SK-N-SH (cell line): Measurements from ENCODE around the gene CHCHD2. TPM values are rescaled to one million over a fixed set of nuclear protein-coding genes. Genes with fewer than 3 reads are reported as not detected.

Experiments
- CTCF ChIA-PET: fragments of 300-600, 350-600 bp; formaldehyde crosslinking; extraction: SDS; loops from one replicate; lab custom pipeline; 2021; lab: Yijun Ruan, JAX
- POLR2A ChIA-PET: fragments of 350-600 bp; sonication (Branson Sonifier 250); formaldehyde crosslinking; extraction: SDS; loops from one replicate; lab custom pipeline; 2020; ENCODE audit warnings: antibody characterized with exemption, inconsistent platforms; lab: Yijun Ruan, JAX
- DNase-seq: peaks from one replicate; pipeline ENCODE4 v3.0.0; 2012
- H2AFZ ChIP-seq: fragments of 200-600 bp; sonication (generic); 2 replicates; pipeline ENCODE4 v1.8.1; 2016; ENCODE audit warnings: antibody characterized with exemption, mild to moderate bottlenecking, low read depth
- H3F3A ChIP-seq: fragments of 200-600 bp; sonication (generic); replicated peaks from 2 replicates; pipeline ENCODE3; 2016; ENCODE audit warnings: antibody characterized with exemption, mild to moderate bottlenecking; ENCODE audit not compliant: insufficient read depth
- H3K27ac ChIP-seq, 2 experiments: fragments of 200-500 bp in 1 of 2; fragments of 200-600 bp in 1 of 2; sonication (Bioruptor generic) in 1 of 2; sonication (generic), shearing (Covaris generic) in 1 of 2; 2 replicates each; pipeline versions ENCODE4 v1.5.1 to v1.6.1; 2014 to 2016; ENCODE audit warnings: low read depth in 2 of 2, inconsistent platforms in 1 of 2, low read length in 1 of 2, mild to moderate bottlenecking in 1 of 2, mixed read lengths in 1 of 2
- H3K27me3 ChIP-seq: fragments of 200-600 bp; sonication (generic), shearing (Covaris generic); 2 replicates; pipeline ENCODE4 v1.6.1; 2016; ENCODE audit warnings: mixed run types; ENCODE audit not compliant: insufficient read depth
- H3K36me3 ChIP-seq, 2 experiments: fragments of 200-500 bp in 1 of 2; fragments of 200-600 bp in 1 of 2; sonication (Bioruptor generic) in 1 of 2; sonication (generic) in 1 of 2; replicated peaks in 1 of 2; 2 replicates each; pipeline versions ENCODE3 to v1.5.1; 2014 to 2016; ENCODE audit warnings: low read length in 1 of 2, mild to moderate bottlenecking in 1 of 2; ENCODE audit not compliant: insufficient read depth in 2 of 2, control insufficient read depth in 1 of 2
- H3K4me1 ChIP-seq, 2 experiments: fragments of 200-500 bp in 1 of 2; fragments of 200-600 bp in 1 of 2; sonication (Bioruptor generic) in 1 of 2; sonication (generic), shearing (Covaris generic) in 1 of 2; 2 replicates each; pipeline versions ENCODE4 v1.5.1 to v1.6.1; 2014 to 2016; ENCODE audit warnings: low read depth in 1 of 2, low read length in 1 of 2, mixed run types in 1 of 2; ENCODE audit not compliant: insufficient read depth in 2 of 2, control insufficient read depth in 1 of 2
- H3K4me2 ChIP-seq: fragments of 200-600 bp; sonication (generic), shearing (Covaris generic); 2 replicates; pipeline ENCODE4 v1.6.1; 2017; ENCODE audit warnings: mixed run types
- H3K4me3 ChIP-seq, 2 experiments: fragments of 200-500 bp in 1 of 2; fragments of 200-600 bp in 1 of 2; sonication (Bioruptor generic) in 1 of 2; sonication (generic), shearing (Covaris generic) in 1 of 2; 2 replicates each; pipeline versions ENCODE4 v1.5.1 to v1.8.1; 2014 to 2016; ENCODE audit warnings: low read depth in 2 of 2, inconsistent platforms in 1 of 2, low read length in 1 of 2, mild to moderate bottlenecking in 1 of 2, mixed read lengths in 1 of 2, moderate library complexity in 1 of 2
- H3K79me2 ChIP-seq: fragments of 200-600 bp; sonication (generic); 2 replicates; pipeline ENCODE4 v1.8.1; 2017; ENCODE audit warnings: mild to moderate bottlenecking; ENCODE audit not compliant: insufficient read depth
- H3K9ac ChIP-seq: fragments of 200-600 bp; sonication (generic); 2 replicates; pipeline ENCODE4 v1.6.1; 2017; ENCODE audit warnings: mixed run types
- H3K9me2 ChIP-seq: fragments of 200-600 bp; sonication (generic); 2 replicates; pipeline ENCODE4 v1.6.1; 2017; ENCODE audit warnings: mixed run types
- H3K9me3 ChIP-seq: fragments of 200-600 bp; sonication (generic); 2 replicates; pipeline ENCODE4 v1.6.1; 2017; ENCODE audit warnings: mixed run types, mild to moderate bottlenecking, moderate library complexity
- H4K20me1 ChIP-seq: fragments of 200-600 bp; sonication (generic); 2 replicates; pipeline ENCODE4 v1.6.1; 2017; ENCODE audit warnings: mild to moderate bottlenecking, mixed run types; ENCODE audit not compliant: insufficient read depth
- CHD2 ChIP-seq: fragments of 150-350 bp; IDR thresholded peaks from 2 replicates; pipeline ENCODE4 v1.6.1; 2018; ENCODE audit warnings: low read length; ENCODE audit not compliant: partially characterized antibody
- FOSL2 ChIP-seq: IDR thresholded peaks from 2 replicates; pipeline ENCODE4 v1.4.0; 2012; ENCODE audit warnings: low read depth, mild to moderate bottlenecking, moderate library complexity, borderline replicate concordance
- FOXM1 ChIP-seq: IDR thresholded peaks from 2 replicates; pipeline ENCODE4 v1.4.0; 2012; ENCODE audit warnings: low read depth, mild to moderate bottlenecking
- GABPA ChIP-seq: IDR thresholded peaks from 2 replicates; pipeline ENCODE4 v1.4.0; 2012; ENCODE audit warnings: low read depth, mild to moderate bottlenecking
- GATA2 ChIP-seq: sonication (generic); formaldehyde crosslinking; IDR thresholded peaks from 2 replicates; pipeline ENCODE4 v1.5.0; 2020; ENCODE audit warnings: mild to moderate bottlenecking, missing genetic modification reagents
- NRF1 ChIP-seq: IDR thresholded peaks from 2 replicates; pipeline ENCODE4 v1.6.1; 2012; ENCODE audit warnings: low read depth, mild to moderate bottlenecking, low read length
- POLR2AphosphoS5 ChIP-seq: IDR thresholded peaks from 2 replicates; pipeline ENCODE4 v1.6.1; 2012; ENCODE audit warnings: low read depth, low read length
- RCOR1 ChIP-seq: fragments of 150-350 bp; IDR thresholded peaks from 2 replicates; pipeline ENCODE4 v1.6.1; 2017; ENCODE audit warnings: antibody characterized with exemption, low read length
- SIN3A ChIP-seq: IDR thresholded peaks from 2 replicates; pipeline ENCODE4 v1.6.1; 2012; ENCODE audit warnings: low read depth, mild to moderate bottlenecking, low read length, moderate library complexity, borderline replicate concordance
- SMC3 ChIP-seq: IDR thresholded peaks from 2 replicates; pipeline ENCODE4 v1.6.1; 2012; ENCODE audit warnings: low read depth, low read length, improper control_type of control experiment
- TAF1 ChIP-seq: IDR thresholded peaks from 2 replicates; pipeline ENCODE4 v1.6.1; 2012; ENCODE audit warnings: low read depth, mild to moderate bottlenecking, low read length, moderate library complexity, borderline replicate concordance
- TEAD4 ChIP-seq: IDR thresholded peaks from 2 replicates; pipeline ENCODE4 v1.4.0; 2012; ENCODE audit warnings: mild to moderate bottlenecking, borderline replicate concordance; ENCODE audit not compliant: insufficient read depth
- WGBS: methylation state at CpG from one replicate; pipeline ENCODE4 v1.1.6; 2017; ENCODE audit warnings: low lambda C conversion rate; 5-methylcytosine and 5-hydroxymethylcytosine counted together
- polyA plus RNA-seq, 3 experiments: library from polyadenylated mRNA; depleted of rRNA; stranded (reverse); fragments of >200 nt; gene quantifications; 2 replicates each; pipeline ENCODE4 v1.2.3, GENCODE V29; 2012
- TF ChIP-seq, protein P1 (sequence below): IDR thresholded peaks from 2 replicates; pipeline ENCODE4 v1.6.1; 2012; ENCODE audit warnings: mild to moderate bottlenecking, low read depth, low read length, moderate library complexity
- TF ChIP-seq, protein P2 (sequence below): IDR thresholded peaks from 2 replicates; pipeline ENCODE4 v1.4.0; 2012; ENCODE audit warnings: low read depth, borderline replicate concordance
- TF ChIP-seq, protein P3 (sequence below): fragments of 200-600 bp; sonication (generic); IDR thresholded peaks from 2 replicates; pipeline ENCODE4 v1.6.1; 2017; ENCODE audit warnings: antibody characterized with exemption, mild to moderate bottlenecking, moderate library complexity
- TF ChIP-seq, protein P4 (sequence below): fragments of 150-350 bp; IDR thresholded peaks from 2 replicates; pipeline ENCODE4 v1.6.1; 2017; ENCODE audit warnings: antibody characterized with exemption, low read length, low read depth, borderline replicate concordance

Gene CHCHD2
- polyA plus RNA-seq, 1 of the 3 experiments (the other 2 are of a cell fraction) = 500 TPM

DNA sequence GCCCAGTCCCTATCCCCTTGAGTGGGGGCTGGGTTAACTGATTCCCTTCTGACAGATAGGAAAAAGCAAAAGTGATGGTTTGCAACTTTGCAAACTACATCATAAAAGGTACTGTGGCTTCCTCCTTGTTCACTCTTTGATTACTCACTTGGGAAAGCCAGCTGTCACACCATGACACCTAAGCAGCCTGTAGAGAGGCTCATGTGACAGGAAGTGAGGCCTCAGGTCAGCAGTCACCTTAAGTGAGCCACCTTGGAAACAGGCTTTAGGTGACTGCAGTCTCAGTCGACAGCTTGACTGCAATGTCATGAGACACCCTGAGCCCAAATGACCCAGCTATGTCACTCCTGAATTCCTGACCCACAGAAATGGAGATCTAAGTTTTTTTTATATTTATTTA is 4.3 kb upstream of the CHCHD2 start:
- ChIA-PET POLR2A (no interaction called here), CTCF (no interaction called here)
- DNase-seq = no peak
- Histone ChIP-seq H3K4me2 (no peak overlapping the region), H3K36me3 (no peaks in the 10 kb centered on the region), H3K27me3 (peaks cover 8% of the 10 kb centered on the region; the same call in 1 of the 2 replicates), H3K27ac (no peak overlapping the region), H2AFZ (no peak overlapping the region), H3K4me3 (no peak overlapping the region), H3F3A (peaks cover 3% of the 10 kb centered on the region)
- WGBS = 8% methylated on average over 1 of the region's 1 CpG
- TF ChIP-seq GABPA (no peak), POLR2AphosphoS5 (no peak), NRF1 (no peak), CHD2 (no peak), FOSL2 (no peak), TEAD4 (no peak), RCOR1 (no peak), FOXM1 (no peak), SIN3A (no peak), TAF1 (no peak), SMC3 (no peak), GATA2 (CRISPR knock-in tag) (no peak)
- TF ChIP-seq, protein P1, sequence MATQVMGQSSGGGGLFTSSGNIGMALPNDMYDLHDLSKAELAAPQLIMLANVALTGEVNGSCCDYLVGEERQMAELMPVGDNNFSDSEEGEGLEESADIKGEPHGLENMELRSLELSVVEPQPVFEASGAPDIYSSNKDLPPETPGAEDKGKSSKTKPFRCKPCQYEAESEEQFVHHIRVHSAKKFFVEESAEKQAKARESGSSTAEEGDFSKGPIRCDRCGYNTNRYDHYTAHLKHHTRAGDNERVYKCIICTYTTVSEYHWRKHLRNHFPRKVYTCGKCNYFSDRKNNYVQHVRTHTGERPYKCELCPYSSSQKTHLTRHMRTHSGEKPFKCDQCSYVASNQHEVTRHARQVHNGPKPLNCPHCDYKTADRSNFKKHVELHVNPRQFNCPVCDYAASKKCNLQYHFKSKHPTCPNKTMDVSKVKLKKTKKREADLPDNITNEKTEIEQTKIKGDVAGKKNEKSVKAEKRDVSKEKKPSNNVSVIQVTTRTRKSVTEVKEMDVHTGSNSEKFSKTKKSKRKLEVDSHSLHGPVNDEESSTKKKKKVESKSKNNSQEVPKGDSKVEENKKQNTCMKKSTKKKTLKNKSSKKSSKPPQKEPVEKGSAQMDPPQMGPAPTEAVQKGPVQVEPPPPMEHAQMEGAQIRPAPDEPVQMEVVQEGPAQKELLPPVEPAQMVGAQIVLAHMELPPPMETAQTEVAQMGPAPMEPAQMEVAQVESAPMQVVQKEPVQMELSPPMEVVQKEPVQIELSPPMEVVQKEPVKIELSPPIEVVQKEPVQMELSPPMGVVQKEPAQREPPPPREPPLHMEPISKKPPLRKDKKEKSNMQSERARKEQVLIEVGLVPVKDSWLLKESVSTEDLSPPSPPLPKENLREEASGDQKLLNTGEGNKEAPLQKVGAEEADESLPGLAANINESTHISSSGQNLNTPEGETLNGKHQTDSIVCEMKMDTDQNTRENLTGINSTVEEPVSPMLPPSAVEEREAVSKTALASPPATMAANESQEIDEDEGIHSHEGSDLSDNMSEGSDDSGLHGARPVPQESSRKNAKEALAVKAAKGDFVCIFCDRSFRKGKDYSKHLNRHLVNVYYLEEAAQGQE = no peak
- TF ChIP-seq, protein P2, sequence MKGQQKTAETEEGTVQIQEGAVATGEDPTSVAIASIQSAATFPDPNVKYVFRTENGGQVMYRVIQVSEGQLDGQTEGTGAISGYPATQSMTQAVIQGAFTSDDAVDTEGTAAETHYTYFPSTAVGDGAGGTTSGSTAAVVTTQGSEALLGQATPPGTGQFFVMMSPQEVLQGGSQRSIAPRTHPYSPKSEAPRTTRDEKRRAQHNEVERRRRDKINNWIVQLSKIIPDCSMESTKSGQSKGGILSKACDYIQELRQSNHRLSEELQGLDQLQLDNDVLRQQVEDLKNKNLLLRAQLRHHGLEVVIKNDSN = no peak
- TF ChIP-seq, protein P3, sequence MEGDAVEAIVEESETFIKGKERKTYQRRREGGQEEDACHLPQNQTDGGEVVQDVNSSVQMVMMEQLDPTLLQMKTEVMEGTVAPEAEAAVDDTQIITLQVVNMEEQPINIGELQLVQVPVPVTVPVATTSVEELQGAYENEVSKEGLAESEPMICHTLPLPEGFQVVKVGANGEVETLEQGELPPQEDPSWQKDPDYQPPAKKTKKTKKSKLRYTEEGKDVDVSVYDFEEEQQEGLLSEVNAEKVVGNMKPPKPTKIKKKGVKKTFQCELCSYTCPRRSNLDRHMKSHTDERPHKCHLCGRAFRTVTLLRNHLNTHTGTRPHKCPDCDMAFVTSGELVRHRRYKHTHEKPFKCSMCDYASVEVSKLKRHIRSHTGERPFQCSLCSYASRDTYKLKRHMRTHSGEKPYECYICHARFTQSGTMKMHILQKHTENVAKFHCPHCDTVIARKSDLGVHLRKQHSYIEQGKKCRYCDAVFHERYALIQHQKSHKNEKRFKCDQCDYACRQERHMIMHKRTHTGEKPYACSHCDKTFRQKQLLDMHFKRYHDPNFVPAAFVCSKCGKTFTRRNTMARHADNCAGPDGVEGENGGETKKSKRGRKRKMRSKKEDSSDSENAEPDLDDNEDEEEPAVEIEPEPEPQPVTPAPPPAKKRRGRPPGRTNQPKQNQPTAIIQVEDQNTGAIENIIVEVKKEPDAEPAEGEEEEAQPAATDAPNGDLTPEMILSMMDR = no peak
- TF ChIP-seq, protein P4, sequence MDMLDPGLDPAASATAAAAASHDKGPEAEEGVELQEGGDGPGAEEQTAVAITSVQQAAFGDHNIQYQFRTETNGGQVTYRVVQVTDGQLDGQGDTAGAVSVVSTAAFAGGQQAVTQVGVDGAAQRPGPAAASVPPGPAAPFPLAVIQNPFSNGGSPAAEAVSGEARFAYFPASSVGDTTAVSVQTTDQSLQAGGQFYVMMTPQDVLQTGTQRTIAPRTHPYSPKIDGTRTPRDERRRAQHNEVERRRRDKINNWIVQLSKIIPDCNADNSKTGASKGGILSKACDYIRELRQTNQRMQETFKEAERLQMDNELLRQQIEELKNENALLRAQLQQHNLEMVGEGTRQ = no peak
- TF ChIP-seq, all 33 proteins: peak for 0
- Histone ChIP-seq H3K9me3 (no peaks in the 10 kb centered on the region), H3K79me2 (peaks cover 6% of the 10 kb centered on the region), H4K20me1 (no peaks in the 10 kb centered on the region), H3K9me2 (no peaks in the 10 kb centered on the region), H3K9ac (no peak overlapping the region), H3K4me1 (no peaks in the 10 kb centered on the region; a peak in 1 of 4 replicates)
